WTC11 (cell line): Measurements from ENCODE around the gene TBC1D22A. TPM values are rescaled to one million over a fixed set of nuclear protein-coding genes. Genes with fewer than 3 reads are reported as not detected.
"Not testable (repeated sequence)": the region's sequence is repeated elsewhere in the genome, so short reads cannot be mapped to it uniquely, and the experiment has no call there.

Experiments used
- ATAC-seq: fragments of 200-7000 bp; cut with Tn5 transposase; 2 replicates; pipeline ENCODE4 v1.10.0; 2021; ENCODE audit warnings: mild to moderate bottlenecking, moderate library complexity
- CTCF ChIA-PET: fragments of 300-600 bp; sonication (Branson Sonifier 250); formaldehyde crosslinking; loops from one replicate; lab custom pipeline; 2021; ENCODE audit warnings: antibody characterized with exemption; lab: Charles Lee
- POLR2A ChIA-PET: fragments of 350-600 bp; sonication (Branson Sonifier 250); formaldehyde crosslinking; loops from one replicate; lab custom pipeline; 2021; ENCODE audit warnings: antibody characterized with exemption; lab: Charles Lee
- DNase-seq: peaks from one replicate; pipeline ENCODE4 v3.0.0; 2021; ENCODE audit warnings: low spot score
- H3K27ac Mint-ChIP-seq: 2 replicates; pipeline ENCODE4 v1.8.0; 2021; ENCODE audit warnings: mixed read lengths
- H3K27me3 Mint-ChIP-seq: 2 replicates; pipeline ENCODE4 v1.8.0; 2021; ENCODE audit warnings: low read depth, mild to moderate bottlenecking, moderate library complexity, mixed read lengths
- H3K36me3 Mint-ChIP-seq: 2 replicates; pipeline ENCODE4 v1.8.0; 2021; ENCODE audit warnings: mixed read lengths
- H3K4me1 Mint-ChIP-seq: 2 replicates; pipeline ENCODE4 v1.8.0; 2022; ENCODE audit warnings: mixed read lengths
- H3K4me3 Mint-ChIP-seq: 2 replicates; pipeline ENCODE4 v1.8.0; 2021; ENCODE audit warnings: mild to moderate bottlenecking, moderate library complexity, mixed read lengths
- H3K9me3 Mint-ChIP-seq: 2 replicates; pipeline ENCODE4 v1.8.0; 2021; ENCODE audit warnings: mixed read lengths
- CREM ChIP-seq: sonication (generic); formaldehyde crosslinking; IDR thresholded peaks from 2 replicates; pipeline ENCODE4 v1.8.1; 2022; ENCODE audit warnings: mild to moderate bottlenecking, missing genetic modification reagents, moderate library complexity
- CTCF ChIP-seq: fragments of 200-600 bp; IDR thresholded peaks from 2 replicates; pipeline ENCODE4 v1.8.0; 2022; ENCODE audit warnings: antibody characterized with exemption
- FOXJ3 ChIP-seq: sonication (generic); formaldehyde crosslinking; IDR thresholded peaks from 2 replicates; pipeline ENCODE4 v1.9.0; 2021; ENCODE audit warnings: missing genetic modification reagents, mild to moderate bottlenecking, borderline replicate concordance
- FOXP4 ChIP-seq: sonication (generic); formaldehyde crosslinking; IDR thresholded peaks from 2 replicates; pipeline ENCODE4 v1.8.0; 2022; ENCODE audit warnings: mild to moderate bottlenecking, missing genetic modification reagents
- GTF2I ChIP-seq: fragments of 250-450 bp; sonication (Bioruptor Pico); conservative IDR thresholded peaks from 2 replicates; pipeline ENCODE4 v1.4.0; 2021; ENCODE audit warnings: mild to moderate bottlenecking
- JAZF1 ChIP-seq: fragments of 250-450 bp; sonication (Bioruptor Pico); IDR thresholded peaks from 2 replicates; pipeline ENCODE4 v1.9.0; 2021; ENCODE audit warnings: moderate library complexity, mild to moderate bottlenecking, inconsistent platforms
- MAX ChIP-seq: sonication (generic); formaldehyde crosslinking; IDR thresholded peaks from 2 replicates; pipeline ENCODE4 v1.8.0; 2022; ENCODE audit warnings: mild to moderate bottlenecking, missing genetic modification reagents
- NFE2L1 ChIP-seq: sonication (generic); formaldehyde crosslinking; IDR thresholded peaks from 2 replicates; pipeline ENCODE4 v1.8.1; 2023; ENCODE audit warnings: missing genetic modification reagents
- NR1H2 ChIP-seq: sonication (generic); formaldehyde crosslinking; IDR thresholded peaks from 2 replicates; pipeline ENCODE4 v1.9.0; 2021; ENCODE audit warnings: mild to moderate bottlenecking, moderate library complexity, missing genetic modification reagents
- RELA ChIP-seq: sonication (generic); formaldehyde crosslinking; IDR thresholded peaks from 2 replicates; pipeline ENCODE4 v1.8.1; 2022; ENCODE audit warnings: missing genetic modification reagents, mild to moderate bottlenecking, borderline replicate concordance
- RORB ChIP-seq: fragments of 250-450 bp; sonication (Bioruptor Pico); IDR thresholded peaks from 2 replicates; pipeline ENCODE4 v1.9.0; 2021; ENCODE audit warnings: mild to moderate bottlenecking
- SOX15 ChIP-seq: fragments of 250-450 bp; sonication (Bioruptor Pico); IDR thresholded peaks from 2 replicates; pipeline ENCODE4 v1.9.0; 2021; ENCODE audit warnings: mild to moderate bottlenecking
- SP1 ChIP-seq: sonication (generic); formaldehyde crosslinking; conservative IDR thresholded peaks from 2 replicates; pipeline ENCODE4 v1.8.1; 2022; ENCODE audit warnings: missing genetic modification reagents
- TEAD1 ChIP-seq: sonication (generic); formaldehyde crosslinking; IDR thresholded peaks from 2 replicates; pipeline ENCODE4 v1.8.0; 2022; ENCODE audit warnings: mild to moderate bottlenecking, missing genetic modification reagents
- ZNF121 ChIP-seq: sonication (generic); formaldehyde crosslinking; IDR thresholded peaks from 2 replicates; pipeline ENCODE4 v1.8.0; 2023; ENCODE audit warnings: missing genetic modification reagents
- ZNF232 ChIP-seq: sonication (generic); formaldehyde crosslinking; IDR thresholded peaks from 2 replicates; pipeline ENCODE4 v1.8.0; 2022; ENCODE audit warnings: mild to moderate bottlenecking, missing genetic modification reagents
- ZNF396 ChIP-seq: fragments of 250-450 bp; sonication (Bioruptor Pico); IDR thresholded peaks from 2 replicates; pipeline ENCODE4 v1.8.0; 2021; ENCODE audit warnings: mild to moderate bottlenecking, moderate library complexity, borderline replicate concordance
- ZNF423 ChIP-seq: fragments of 250-450 bp; sonication (Bioruptor Pico); IDR thresholded peaks from 2 replicates; pipeline ENCODE4 v2.1.2; 2022; ENCODE audit warnings: mild to moderate bottlenecking, moderate library complexity
- ZNF532 ChIP-seq: fragments of 250-450 bp; sonication (Bioruptor Pico); IDR thresholded peaks from 2 replicates; pipeline ENCODE4 v1.9.0; 2021; ENCODE audit warnings: mild to moderate bottlenecking, borderline replicate concordance
- ZNF671 ChIP-seq: fragments of 250-450 bp; sonication (Bioruptor Pico); IDR thresholded peaks from 2 replicates; pipeline ENCODE4 v1.8.0; 2021; ENCODE audit warnings: mild to moderate bottlenecking
- total RNA-seq: library from RNA; stranded (reverse); gene quantifications from 3 replicates; pipeline ENCODE4 v1.2.3, GENCODE V29; 2021

TBC1D22A gene
- total RNA-seq, 1 experiment from 2014 or later: 18.1 TPM

GRCh38 chr22:47168441-47168840 is 406.0 kb downstream of the TBC1D22A start:
- Mint-ChIP-seq H3K27ac (no peak overlapping the region), H3K9me3 (peaks cover 10% of the 10 kb centered on the region), H3K4me1 (no peaks in the 10 kb centered on the region), H3K36me3 (peaks cover 11% of the 10 kb centered on the region), H3K27me3 (no peaks in the 10 kb centered on the region), H3K4me3 (no peak overlapping the region)
- DNase-seq: peak; percentile 5
- POLR2A ChIA-PET: no interaction called here
- CTCF ChIA-PET: no interaction called here
- TF ChIP-seq CREM (CRISPR knock-in tag): no peak
- no peak for TF ChIP-seq GTF2I (CRISPR knock-in tag)
- TF ChIP-seq RELA (CRISPR knock-in tag): no peak
- no peak for TF ChIP-seq SP1
- no peak for TF ChIP-seq ZNF671 (CRISPR knock-in tag)
- no peak for TF ChIP-seq FOXP4 (CRISPR knock-in tag)
- no peak for TF ChIP-seq MAX
- no peak for TF ChIP-seq NR1H2
- ATAC-seq: no peak

GRCh38 chr22:47168900-47169800 is 406.7 kb downstream of the TBC1D22A start:
- CTCF ChIA-PET: no interaction called here
- H3K36me3 Mint-ChIP-seq: peaks cover 11% of the 10 kb centered on the region
- H3K4me1 Mint-ChIP-seq: no peaks in the 10 kb centered on the region
- peak; percentile 68 for DNase-seq
- TF ChIP-seq CTCF (peak; percentile 32; the same call in 1 of the 2 replicates), TEAD1 (CRISPR knock-in tag) (no peak)
- H3K27me3 Mint-ChIP-seq: no peaks in the 10 kb centered on the region
- peaks cover 10% of the 10 kb centered on the region for H3K9me3 Mint-ChIP-seq
- POLR2A ChIA-PET: no interaction called here
- H3K27ac Mint-ChIP-seq: no peak overlapping the region
- peak; percentile 67 for ATAC-seq
- H3K4me3 Mint-ChIP-seq: no peak overlapping the region

GRCh38 chr22:47169801-47170140 is 407.3 kb downstream of the TBC1D22A start:
- peaks cover 10% of the 10 kb centered on the region for H3K9me3 Mint-ChIP-seq
- no peaks in the 10 kb centered on the region for H3K4me1 Mint-ChIP-seq
- H3K36me3 Mint-ChIP-seq: peaks cover 11% of the 10 kb centered on the region
- H3K27me3 Mint-ChIP-seq: no peaks in the 10 kb centered on the region
- no peak overlapping the region for H3K27ac Mint-ChIP-seq
- no peak overlapping the region for H3K4me3 Mint-ChIP-seq
- POLR2A ChIA-PET: no interaction called here
- ATAC-seq: no peak
- no peak for TF ChIP-seq ZNF532
- TF ChIP-seq JAZF1: no peak
- no peak for TF ChIP-seq FOXJ3 (CRISPR knock-in tag)
- no peak for TF ChIP-seq ZNF232
- TF ChIP-seq SOX15 (CRISPR knock-in tag): no peak
- TF ChIP-seq SP1: no peak
- TF ChIP-seq ZNF121 (CRISPR knock-in tag): no peak
- TF ChIP-seq ZNF423: no peak
- TF ChIP-seq ZNF396 (CRISPR knock-in tag): no peak
- TF ChIP-seq RORB (CRISPR knock-in tag): no peak
- TF ChIP-seq NFE2L1: no peak
- TF ChIP-seq, all 79 proteins: peak for 0
- CTCF ChIA-PET: no interaction called here
- DNase-seq: no peak

- H3K4me1 Mint-ChIP-seq, H3K27me3 Mint-ChIP-seq, ATAC-seq, H3K27ac Mint-ChIP-seq, POLR2A ChIA-PET, H3K4me3 Mint-ChIP-seq: not testable (repeated sequence)
- peaks cover 10% of the 10 kb centered on the region for H3K9me3 Mint-ChIP-seq
- CTCF ChIA-PET: interaction anchor here (0.8 kb wide), 1 partner anchor 368 kb away, joined by 3 read pairs; no protein-coding TSS in a partner anchor
- peak; percentile 1 for DNase-seq
- H3K36me3 Mint-ChIP-seq: peaks cover 11% of the 10 kb centered on the region
Measured at GRCh38 chr22:47170511-47171440, 408.3 kb downstream of the TBC1D22A start.
